K562 (cell line): Measurements from ENCODE around the gene AKAP12. TPM values are rescaled to one million over a fixed set of nuclear protein-coding genes. Genes with fewer than 3 reads are reported as not detected.

ENCODE experiments used
- CBFA2T3 ChIP-seq: fragments of 450-650 bp; IDR thresholded peaks from 2 replicates; pipeline ENCODE4 v1.6.1; 2017
- CLOCK ChIP-seq: fragments of 250-450 bp; sonication (Bioruptor Pico); IDR thresholded peaks from 2 replicates; pipeline ENCODE4 v1.4.0; 2020; ENCODE audit warnings: mild to moderate bottlenecking, moderate library complexity, borderline replicate concordance
- RBM34 ChIP-seq: fragments of 200-400 bp; formaldehyde crosslinking; IDR thresholded peaks from 2 replicates; pipeline ENCODE4 v1.6.1; 2018; ENCODE audit warnings: low read length, borderline replicate concordance; ENCODE audit not compliant: insufficient read depth
- ZNF347 ChIP-seq: fragments of 450-650 bp; formaldehyde crosslinking; IDR thresholded peaks from 2 replicates; pipeline ENCODE4 v1.4.0; 2020; ENCODE audit warnings: low read depth, mild to moderate bottlenecking, moderate library complexity
- polyA plus RNA-seq, 8 experiments: library from polyadenylated mRNA; depleted of rRNA in 4 of 8; stranded (reverse) in 5 of 8; unstranded in 3 of 8; fragments of >200 nt; fragmentation: Nextera tagmentation in 2 of 8; fragmentation: Illumina TruSeq in 1 of 8; extraction: Ambion mirVana in 2 of 8; extraction: Trizol in 1 of 8; gene quantifications; 2 replicates each; pipeline versions ENCODE4 v1.2.1 to v1.2.3, GENCODE V29; 2011 to 2014; ENCODE audit warnings: inconsistent platforms in 1 of 8, missing spikeins in 1 of 8
- total RNA-seq, 7 experiments: library from RNA; depleted of rRNA in 6 of 7; stranded (reverse); fragments of >200 nt in 6 of 7; fragmentation: Illumina TruSeq in 2 of 7; extraction: Trizol in 2 of 7; gene quantifications; 2 replicates each; pipeline versions ENCODE4 v1.2.1 to v1.2.3, GENCODE V29; 2011 to 2021; ENCODE audit warnings: low replicate concordance in 1 of 7
- TF ChIP-seq, protein P1 (sequence below): fragments of 450-650 bp; formaldehyde crosslinking; IDR thresholded peaks from 2 replicates; pipeline ENCODE4 v1.4.0; 2022; ENCODE audit warnings: missing genetic modification characterization

The AKAP12 gene
- total and polyA plus RNA-seq, 9 of the 15 experiments (the other 6 are each of a cell fraction or from before 2014, with no cell fraction given) = 0.08 to 2.0 (median 0.62) TPM

DNA sequence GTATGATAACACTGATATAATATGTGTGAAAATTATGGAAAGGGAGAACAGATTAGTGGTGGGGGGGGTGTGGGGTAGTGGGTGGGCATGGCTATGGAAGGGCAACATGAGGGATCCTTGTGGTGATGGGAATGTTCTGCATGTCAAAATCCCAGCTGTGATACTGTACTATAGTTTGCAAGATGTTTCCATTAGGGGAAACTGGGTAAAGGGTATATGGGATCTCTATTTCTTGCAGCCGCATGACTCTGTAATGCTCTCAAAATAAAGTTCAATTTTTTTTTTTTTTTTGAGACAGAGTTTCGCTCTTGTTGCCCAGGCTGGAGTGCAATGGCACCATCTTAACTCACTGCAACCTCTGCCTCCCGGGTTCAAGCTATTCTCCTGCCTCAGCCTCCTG, 137.3 kb downstream of the AKAP12 start (continued):
- TF ChIP-seq, protein P1, sequence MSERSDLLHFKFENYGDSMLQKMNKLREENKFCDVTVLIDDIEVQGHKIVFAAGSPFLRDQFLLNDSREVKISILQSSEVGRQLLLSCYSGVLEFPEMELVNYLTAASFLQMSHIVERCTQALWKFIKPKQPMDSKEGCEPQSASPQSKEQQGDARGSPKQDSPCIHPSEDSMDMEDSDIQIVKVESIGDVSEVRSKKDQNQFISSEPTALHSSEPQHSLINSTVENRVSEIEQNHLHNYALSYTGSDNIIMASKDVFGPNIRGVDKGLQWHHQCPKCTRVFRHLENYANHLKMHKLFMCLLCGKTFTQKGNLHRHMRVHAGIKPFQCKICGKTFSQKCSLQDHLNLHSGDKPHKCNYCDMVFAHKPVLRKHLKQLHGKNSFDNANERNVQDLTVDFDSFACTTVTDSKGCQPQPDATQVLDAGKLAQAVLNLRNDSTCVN (CRISPR knock-in tag) = no peak
- no peak for TF ChIP-seq CLOCK (CRISPR knock-in tag)
- TF ChIP-seq ZNF347 (CRISPR knock-in tag) = no peak
- no peak for TF ChIP-seq RBM34
- TF ChIP-seq CBFA2T3 = no peak
